ENCODE results near the gene PRAMEF11.

- TF ChIP-seq TAF1 (IDR thresholded peaks at IDR 0.05; ENCODE audit: borderline replicate concordance, insufficient read depth, low read length) (no peak), POLR2AphosphoS5 (IDR thresholded peaks at IDR 0.05; ENCODE audit: low read depth, low read length) (no peak), REST (IDR thresholded peaks at IDR 0.05; ENCODE audit: insufficient read depth in 1 of 2, low read depth in 2 of 2, low read length in 2 of 2) (no peak), SIN3A (IDR thresholded peaks at IDR 0.05; ENCODE audit: borderline replicate concordance, insufficient read depth, low read length) (no peak), FOXP2 (optimal IDR thresholded peaks at IDR 0.05; ENCODE audit: borderline replicate concordance, extremely low read depth, extremely low read length, insufficient read depth) (no peak)
These were observed 54.2 kb downstream of the PRAMEF11 start for GRCh38 chr1:12776801-12777557.
